DLD1 (cell line): ENCODE measurements around the gene LPIN2.

ENCODE experiments used
- in situ Hi-C: cut with HindIII; loops from 2 replicates; pipeline ENCODE4 v1.10.0; 2017; ENCODE audit warnings: low sequenced_read_pairs

LPIN2 gene

GRCh38 chr18:2964361-2965010, 48.5 kb downstream of the LPIN2 start:
- in situ Hi-C loops, result no loop called here
